ENCODE results near the gene ICAM1. TPM values are rescaled to one million over a fixed set of nuclear protein-coding genes. Genes with fewer than 3 reads are reported as not detected.

Gene ICAM1
- total RNA-seq, 1 experiment from 2014 or later, result 2.3 TPM

DNA sequence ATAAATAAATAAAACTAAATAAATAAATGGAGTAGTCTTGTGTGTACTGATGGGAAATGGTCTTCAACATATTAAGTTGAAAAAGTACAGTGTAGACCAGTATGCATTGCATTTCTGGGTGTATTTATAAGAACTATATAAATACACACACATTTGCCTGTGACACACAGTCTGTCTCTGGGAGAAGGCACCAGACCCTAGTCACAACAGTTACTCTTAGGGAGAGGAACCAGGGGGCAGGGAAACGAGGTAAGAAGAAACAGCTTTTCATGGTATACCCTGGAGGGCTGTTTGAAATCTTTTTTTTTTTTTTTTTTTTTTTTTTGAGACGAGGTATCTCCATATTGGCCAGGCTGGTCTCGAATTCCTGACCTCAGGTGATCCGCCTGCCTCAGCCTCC lies 37.0 kb upstream of the ICAM1 start:
- no peak overlapping the region for H4K91ac ChIP-seq (ENCODE audit: insufficient read length, low read depth, low read length)
- no peak overlapping the region for H3K4me2 ChIP-seq (ENCODE audit: insufficient read depth, insufficient read length, low read length)
- H3K27me3 ChIP-seq (ENCODE audit: insufficient read depth, low read length), result no peaks in the 10 kb centered on the region
- H4K5ac ChIP-seq (ENCODE audit: insufficient read length, low read depth, low read length), result no peak overlapping the region
- no peaks in the 10 kb centered on the region for H3K79me2 ChIP-seq (ENCODE audit: insufficient read depth, low read length)
- no peak overlapping the region for H3K27ac Mint-ChIP-seq
- TF ChIP-seq, protein P1, sequence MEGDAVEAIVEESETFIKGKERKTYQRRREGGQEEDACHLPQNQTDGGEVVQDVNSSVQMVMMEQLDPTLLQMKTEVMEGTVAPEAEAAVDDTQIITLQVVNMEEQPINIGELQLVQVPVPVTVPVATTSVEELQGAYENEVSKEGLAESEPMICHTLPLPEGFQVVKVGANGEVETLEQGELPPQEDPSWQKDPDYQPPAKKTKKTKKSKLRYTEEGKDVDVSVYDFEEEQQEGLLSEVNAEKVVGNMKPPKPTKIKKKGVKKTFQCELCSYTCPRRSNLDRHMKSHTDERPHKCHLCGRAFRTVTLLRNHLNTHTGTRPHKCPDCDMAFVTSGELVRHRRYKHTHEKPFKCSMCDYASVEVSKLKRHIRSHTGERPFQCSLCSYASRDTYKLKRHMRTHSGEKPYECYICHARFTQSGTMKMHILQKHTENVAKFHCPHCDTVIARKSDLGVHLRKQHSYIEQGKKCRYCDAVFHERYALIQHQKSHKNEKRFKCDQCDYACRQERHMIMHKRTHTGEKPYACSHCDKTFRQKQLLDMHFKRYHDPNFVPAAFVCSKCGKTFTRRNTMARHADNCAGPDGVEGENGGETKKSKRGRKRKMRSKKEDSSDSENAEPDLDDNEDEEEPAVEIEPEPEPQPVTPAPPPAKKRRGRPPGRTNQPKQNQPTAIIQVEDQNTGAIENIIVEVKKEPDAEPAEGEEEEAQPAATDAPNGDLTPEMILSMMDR (conservative IDR thresholded peaks at IDR 0.05), result no peak
- no peak overlapping the region for H3K56ac ChIP-seq (ENCODE audit: insufficient read length, low read depth, low read length)
- no peaks in the 10 kb centered on the region; a peak in 1 of 5 replicates for H3K9me3 Mint-ChIP-seq
- no peak overlapping the region for H4K8ac ChIP-seq (replicated peaks; ENCODE audit: insufficient read length, low read depth, low read length)
- H3K23me2 ChIP-seq (ENCODE audit: insufficient read length, low read depth, low read length, poor library complexity, severe bottlenecking), result peaks cover 13% of the 10 kb centered on the region
- no peak overlapping the region for H3T11ph ChIP-seq (ENCODE audit: low read length)
- peaks cover 8 to 17% of the 10 kb centered on the region in 2 experiments; a peak in 3 of 4 replicates for H3K4me1 Mint-ChIP-seq
- H3K79me1 ChIP-seq (ENCODE audit: insufficient read depth, low read depth, low read length, poor library complexity, severe bottlenecking), result no peaks in the 10 kb centered on the region
- H2BK12ac ChIP-seq (ENCODE audit: insufficient read length, low read depth, low read length), result no peak overlapping the region
- H4K20me1 ChIP-seq (ENCODE audit: control insufficient read depth, insufficient read depth, insufficient read length), result no peaks in the 10 kb centered on the region
- H3K14ac ChIP-seq (ENCODE audit: insufficient read depth, low read length), result no peak overlapping the region
- H3K27ac ChIP-seq (ENCODE audit: insufficient read length, low read depth, low read length), result no peak overlapping the region
- H3K4me1 ChIP-seq (ENCODE audit: insufficient read depth, low read length), result no peaks in the 10 kb centered on the region
- no peak overlapping the region for H2AFZ ChIP-seq (ENCODE audit: low read length)
- no peaks in the 10 kb centered on the region for H3K9me3 ChIP-seq (ENCODE audit: control insufficient read depth, low read depth, low read length)
- no peak overlapping the region for H2BK20ac ChIP-seq (ENCODE audit: low read depth, low read length, poor library complexity, severe bottlenecking)
- no peak overlapping the region for H3K4ac ChIP-seq (ENCODE audit: low read depth, low read length)
- H2AK5ac ChIP-seq (ENCODE audit: insufficient read length, low read length), result no peak overlapping the region
- no peaks in the 10 kb centered on the region for H3K36me3 Mint-ChIP-seq (ENCODE audit: insufficient read depth in 1 of 3, low read depth in 3 of 3)
- no peak overlapping the region for H3K9ac ChIP-seq (ENCODE audit: extremely low read depth, insufficient read length, low read length)
- no peak overlapping the region for H2BK5ac ChIP-seq (ENCODE audit: insufficient read length, low read length)
- H3K18ac ChIP-seq (ENCODE audit: insufficient read length, low read depth, low read length), result no peak overlapping the region
- H3K27me3 Mint-ChIP-seq (ENCODE audit: low read depth), result no peaks in the 10 kb centered on the region; the same call in none of the 2 replicates
- H3K23ac ChIP-seq (ENCODE audit: insufficient read length, low read depth, low read length), result no peak overlapping the region
- WGBS (ENCODE audit: extremely low coverage, insufficient read length, low lambda C conversion rate), result no CpG with 5 or more reads among the region's 4 CpGs
- no peak overlapping the region for H2BK15ac ChIP-seq (ENCODE audit: low read depth, low read length)
- DNase-seq, result no peak
- no peak overlapping the region for H3K4me3 Mint-ChIP-seq
- H2BK120ac ChIP-seq (ENCODE audit: low read depth, low read length, poor library complexity, severe bottlenecking), result no peak overlapping the region
